GM19468 (cell line): Measurements from ENCODE around the gene ITPR2.

Experiments used
- ATAC-seq: cut with Tn5 transposase; IDR thresholded peaks from one replicate; pipeline ENCODE4 v1.9.1; 2021; ENCODE audit warnings: mild to moderate bottlenecking, moderate library complexity, moderate number of reproducible peaks; ENCODE audit not compliant: unreplicated experiment; ENCODE audit errors: extremely low read depth

ITPR2 gene

GRCh38 chr12:26715232-26715631 is 117.8 kb downstream of the ITPR2 start:
- no peak for ATAC-seq

GRCh38 chr12:26713885-26714383 is 119.1 kb downstream of the ITPR2 start:
- peak; percentile 50 for ATAC-seq

GRCh38 chr12:26712892-26713291 is 120.1 kb downstream of the ITPR2 start:
- no peak for ATAC-seq

- no peak for ATAC-seq
Measured at GRCh38 chr12:26711569-26711968, 121.4 kb downstream of the ITPR2 start.

GRCh38 chr12:26711072-26711471 is 121.9 kb downstream of the ITPR2 start:
- no peak for ATAC-seq

- no peak for ATAC-seq
Measured at GRCh38 chr12:26705851-26706250, 127.1 kb downstream of the ITPR2 start.

- ATAC-seq, result no peak
Measured at GRCh38 chr12:26704684-26705460, 128.1 kb downstream of the ITPR2 start.

GRCh38 chr12:26704214-26704613 is 128.8 kb downstream of the ITPR2 start:
- no peak for ATAC-seq

GRCh38 chr12:26702741-26703140 is 130.3 kb downstream of the ITPR2 start:
- no peak for ATAC-seq

- ATAC-seq, result no peak
Measured at GRCh38 chr12:26701604-26702215, 131.3 kb downstream of the ITPR2 start.

GRCh38 chr12:26700430-26700829 is 132.6 kb downstream of the ITPR2 start:
- no peak for ATAC-seq

- no peak for ATAC-seq
Measured at GRCh38 chr12:26699237-26699636, 133.8 kb downstream of the ITPR2 start.

- no peak for ATAC-seq
Measured at GRCh38 chr12:26698186-26698585, 134.8 kb downstream of the ITPR2 start.

GRCh38 chr12:26697217-26697616 is 135.8 kb downstream of the ITPR2 start:
- no peak for ATAC-seq

- no peak for ATAC-seq
Measured at GRCh38 chr12:26696613-26697092, 136.3 kb downstream of the ITPR2 start.

- ATAC-seq, result no peak
Measured at GRCh38 chr12:26696048-26696612, 136.9 kb downstream of the ITPR2 start.

GRCh38 chr12:26694402-26694801 is 138.6 kb downstream of the ITPR2 start:
- ATAC-seq, result no peak

- no peak for ATAC-seq
Measured at GRCh38 chr12:26692407-26692806, 140.6 kb downstream of the ITPR2 start.

- no peak for ATAC-seq
Measured at GRCh38 chr12:26691234-26691970, 141.6 kb downstream of the ITPR2 start.

- ATAC-seq, result no peak
Measured at GRCh38 chr12:26690601-26691000, 142.4 kb downstream of the ITPR2 start.
